Measurements from ENCODE around the gene MXD3. TPM values are rescaled to one million over a fixed set of nuclear protein-coding genes. Genes with fewer than 3 reads are reported as not detected.

The MXD3 gene
- total and polyA plus RNA-seq, 2 of the 4 experiments (the other 2 are of a cell fraction), result 7.3 to 12.9 TPM

GRCh38 chr5:177302354-177303110 lies 9.2 kb downstream of the MXD3 start:
- Histone ChIP-seq H2BK15ac (ENCODE audit: low read depth, low read length) (no peak overlapping the region), H2AFZ (replicated peaks; ENCODE audit: low read length, poor library complexity) (peak overlapping the region; percentile 90), H4K5ac (ENCODE audit: low read depth, low read length) (no peak overlapping the region), H2BK5ac (ENCODE audit: low read depth, low read length, poor library complexity, severe bottlenecking) (no peak overlapping the region), H3K36me3 (ENCODE audit: control insufficient read depth, insufficient read depth, low read length) (peaks cover 31% of the 10 kb centered on the region), H3K79me1 (ENCODE audit: low read depth in 1 of 2, low read length in 2 of 2) (peaks cover 12 to 72% of the 10 kb centered on the region in 2 experiments), H2BK20ac (ENCODE audit: low read depth, low read length) (no peak overlapping the region), H3K9me1 (ENCODE audit: insufficient read depth, low read length) (peaks cover 8% of the 10 kb centered on the region; the same call in 1 of the 2 replicates), H3K14ac (replicated peaks; ENCODE audit: low read depth, low read length) (peak overlapping the region; percentile 69; the same call in 1 of the 2 replicates), H3K4me2 (ENCODE audit: low read depth, low read length) (peak overlapping the region; percentile 84), H3K4ac (ENCODE audit: low read depth, low read length) (peak overlapping the region; percentile 64), H2BK120ac (ENCODE audit: low read depth, low read length) (no peak overlapping the region), H3K9me3 (ENCODE audit: control insufficient read depth, insufficient read depth, low read length) (no peaks in the 10 kb centered on the region), H3K23ac (ENCODE audit: low read depth, low read length) (peak overlapping the region; percentile 92), H2AK9ac (replicated peaks; ENCODE audit: low read depth, low read length, poor library complexity) (peak overlapping the region; percentile 71), H3K27me3 (ENCODE audit: control insufficient read depth, insufficient read depth, low read length) (no peaks in the 10 kb centered on the region), H3K27ac (ENCODE audit: insufficient read depth, low read length) (peak overlapping the region; percentile 94; the same call in 1 of the 2 replicates), H3K4me1 (ENCODE audit: control insufficient read depth, insufficient read depth, low read length) (peaks cover 12% of the 10 kb centered on the region), H3K56ac (ENCODE audit: extremely low read depth, insufficient read depth, low read length) (peak overlapping the region; percentile 36; the same call in 1 of the 2 replicates), H4K91ac (ENCODE audit: insufficient read depth, low read depth, low read length) (no peak overlapping the region), H3K18ac (ENCODE audit: low read depth, low read length) (no peak overlapping the region), H4K8ac (ENCODE audit: low read depth in 2 of 2, low read length in 2 of 2) (peak overlapping the region; percentile 95; a peak in 2 of 4 replicates), H3K9ac (ENCODE audit: low read depth, low read length) (peak overlapping the region; percentile 97), H2AK5ac (ENCODE audit: low read depth, low read length) (peak overlapping the region; percentile 59; the same call in 1 of the 2 replicates), H4K20me1 (ENCODE audit: insufficient read depth, low read length) (peaks cover 25% of the 10 kb centered on the region), H3K4me3 (ENCODE audit: insufficient read depth, low read depth, low read length) (peak overlapping the region; percentile 98)
- ChIA-PET POLR2A (ENCODE audit: unreplicated experiment) (no interaction called here), CTCF (no interaction called here)
- WGBS, 2 experiments (ENCODE audit: extremely low coverage in 2 of 2, insufficient read length in 1 of 2), result 73% methylated on average over 3 of the region's 24 CpGs; no CpG with 5 or more reads in 1 of the 2 experiments
- TF ChIP-seq SMC3 (IDR thresholded peaks at IDR 0.05; ENCODE audit: low read depth, low read length) (no peak), MAZ (IDR thresholded peaks at IDR 0.05; ENCODE audit: borderline replicate concordance, low read depth, low read length) (no peak), RCOR1 (IDR thresholded peaks at IDR 0.05; ENCODE audit: insufficient replicate concordance, low read length) (no peak), ELK1 (IDR thresholded peaks at IDR 0.05; ENCODE audit: borderline replicate concordance, low read depth, low read length) (no peak), CHD1 (IDR thresholded peaks at IDR 0.05; ENCODE audit: low read depth, low read length) (no peak), CTCF (conservative IDR thresholded peaks at IDR 0.05; ENCODE audit: low read depth, low read length) (0 out of 2 replicates have a peak, but pooled peaks have one; percentile 6), CEBPB (IDR thresholded peaks at IDR 0.05; ENCODE audit: low read depth, low read length) (no peak), POLR2A (IDR thresholded peaks at IDR 0.05; ENCODE audit: low read depth, low read length) (no peak), RFX5 (IDR thresholded peaks at IDR 0.05; ENCODE audit: low read depth, low read length) (no peak)
- intact Hi-C loops (cut with micrococcal nuclease), result no loop called here
- dilution Hi-C loops (cut with HindIII; ENCODE audit: low sequenced_read_pairs, unreplicated experiment), result no loop called here
- ATAC-seq (ENCODE audit: low read depth), result peak; percentile 1; the same call in 1 of the 2 replicates
- BruUV-seq (replicated peaks), result no TSS peak
- DNase-seq, result peak; percentile 10
- in situ Hi-C loops (cut with MboI; ENCODE audit: low sequenced_read_pairs), result no loop called here
